MCF 10A (cell line): ENCODE data around the gene SCYGR3. TPM values are rescaled to one million over a fixed set of nuclear protein-coding genes. Genes with fewer than 3 reads are reported as not detected.

ENCODE experiments used
- BruUV-seq: library from RNA; stranded (reverse); fragments of 400-500 nt; replicated peaks from 2 replicates; lab custom pipeline; 2021; lab: Mats Ljungman, UMichigan
- CTCF ChIA-PET: fragments of 300-600 bp; sonication (Branson Sonifier 250); formaldehyde crosslinking; extraction: SDS; loops from one replicate; lab custom pipeline; 2021; ENCODE audit warnings: antibody characterized with exemption, inconsistent platforms; lab: Yijun Ruan, JAX
- POLR2A ChIA-PET: fragments of 300-600, 350-650 bp; sonication (Branson Sonifier 250); formaldehyde crosslinking; extraction: SDS; loops from one replicate; lab custom pipeline; 2020; ENCODE audit warnings: antibody characterized with exemption, inconsistent platforms; lab: Yijun Ruan, JAX
- DNase-seq: peaks from one replicate; pipeline ENCODE4 v3.0.0-alpha.2; 2018; ENCODE audit not compliant: unreplicated experiment
- H3K27ac Mint-ChIP-seq: one replicate; pipeline ENCODE4 v1.8.0; 2022; ENCODE audit warnings: mild to moderate bottlenecking, low read depth, mixed read lengths; ENCODE audit not compliant: unreplicated experiment
- H3K27me3 Mint-ChIP-seq: one replicate; pipeline ENCODE4 v1.8.0; 2022; ENCODE audit warnings: mixed read lengths; ENCODE audit not compliant: insufficient read depth, unreplicated experiment
- H3K36me3 Mint-ChIP-seq: one replicate; pipeline ENCODE4 v1.8.0; 2022; ENCODE audit warnings: mild to moderate bottlenecking, moderate library complexity, mixed read lengths; ENCODE audit not compliant: insufficient read depth, unreplicated experiment
- H3K4me1 Mint-ChIP-seq: one replicate; pipeline ENCODE4 v1.8.0; 2022; ENCODE audit warnings: mixed read lengths; ENCODE audit not compliant: insufficient read depth, unreplicated experiment
- H3K4me3 Mint-ChIP-seq: one replicate; pipeline ENCODE4 v1.8.0; 2022; ENCODE audit warnings: mild to moderate bottlenecking, moderate library complexity, mixed read lengths; ENCODE audit not compliant: unreplicated experiment
- H3K9me3 Mint-ChIP-seq: one replicate; pipeline ENCODE4 v1.8.0; 2022; ENCODE audit warnings: mixed read lengths; ENCODE audit not compliant: unreplicated experiment
- intact Hi-C: fragments of 100-400 bp; cut with micrococcal nuclease; formaldehyde crosslinking; loops from 2 replicates; pipeline ENCODE4 v1.14.1; 2022
- total RNA-seq: library from RNA; stranded (reverse); gene quantifications from 2 replicates; pipeline ENCODE4 v1.2.3, GENCODE V29; 2022
- TF ChIP-seq, protein P1 (sequence below): fragments of 200-600 bp; IDR thresholded peaks from one replicate; pipeline ENCODE4 v1.8.0; 2022; ENCODE audit warnings: antibody characterized with exemption, mild to moderate bottlenecking; ENCODE audit not compliant: unreplicated experiment

The SCYGR3 gene
- total RNA-seq, 1 experiment from 2014 or later = not detected

DNA sequence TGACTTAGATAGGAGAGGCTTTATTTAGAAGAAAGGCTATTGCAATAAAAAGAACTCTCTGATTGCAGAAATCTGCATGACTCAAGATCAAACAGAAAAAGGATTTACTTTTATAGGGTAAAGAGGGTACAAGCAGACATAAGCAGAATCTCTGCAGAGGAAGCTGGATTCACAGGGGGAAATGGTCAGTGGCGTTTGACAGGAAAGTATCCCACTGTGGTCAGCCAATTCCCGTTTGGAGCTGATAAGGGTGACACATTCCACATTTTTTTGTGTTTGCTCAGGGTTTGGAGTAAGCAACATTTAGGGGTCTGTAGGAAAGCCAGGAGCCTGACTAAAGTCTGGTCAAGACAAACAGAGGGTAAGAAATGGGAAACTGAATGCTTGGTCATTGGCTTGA lies 28.0 kb upstream of the SCYGR3 start:
- TF ChIP-seq, protein P1, sequence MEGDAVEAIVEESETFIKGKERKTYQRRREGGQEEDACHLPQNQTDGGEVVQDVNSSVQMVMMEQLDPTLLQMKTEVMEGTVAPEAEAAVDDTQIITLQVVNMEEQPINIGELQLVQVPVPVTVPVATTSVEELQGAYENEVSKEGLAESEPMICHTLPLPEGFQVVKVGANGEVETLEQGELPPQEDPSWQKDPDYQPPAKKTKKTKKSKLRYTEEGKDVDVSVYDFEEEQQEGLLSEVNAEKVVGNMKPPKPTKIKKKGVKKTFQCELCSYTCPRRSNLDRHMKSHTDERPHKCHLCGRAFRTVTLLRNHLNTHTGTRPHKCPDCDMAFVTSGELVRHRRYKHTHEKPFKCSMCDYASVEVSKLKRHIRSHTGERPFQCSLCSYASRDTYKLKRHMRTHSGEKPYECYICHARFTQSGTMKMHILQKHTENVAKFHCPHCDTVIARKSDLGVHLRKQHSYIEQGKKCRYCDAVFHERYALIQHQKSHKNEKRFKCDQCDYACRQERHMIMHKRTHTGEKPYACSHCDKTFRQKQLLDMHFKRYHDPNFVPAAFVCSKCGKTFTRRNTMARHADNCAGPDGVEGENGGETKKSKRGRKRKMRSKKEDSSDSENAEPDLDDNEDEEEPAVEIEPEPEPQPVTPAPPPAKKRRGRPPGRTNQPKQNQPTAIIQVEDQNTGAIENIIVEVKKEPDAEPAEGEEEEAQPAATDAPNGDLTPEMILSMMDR = no peak
- Mint-ChIP-seq H3K27me3 (no peaks in the 10 kb centered on the region), H3K36me3 (no peaks in the 10 kb centered on the region), H3K9me3 (no peaks in the 10 kb centered on the region), H3K4me1 (no peaks in the 10 kb centered on the region), H3K4me3 (no peak overlapping the region), H3K27ac (no peak overlapping the region)
- no TSS peak for BruUV-seq
- no peak for DNase-seq
- ChIA-PET CTCF (interaction anchor here (0.7 kb wide), 1 partner anchor 504 kb away, joined by 4 read pairs; no protein-coding TSS in a partner anchor), POLR2A (interaction anchor here (0.7 kb wide), 1 partner anchor 8 kb away, joined by 3 read pairs; no protein-coding TSS in a partner anchor)
- intact Hi-C loops = no loop called here

- H3K4me1 Mint-ChIP-seq = no peaks in the 10 kb centered on the region
- H3K4me3 Mint-ChIP-seq = no peak overlapping the region
- no peak for DNase-seq
- no peaks in the 10 kb centered on the region for H3K36me3 Mint-ChIP-seq
- H3K27me3 Mint-ChIP-seq = no peaks in the 10 kb centered on the region
- H3K9me3 Mint-ChIP-seq = no peaks in the 10 kb centered on the region
- BruUV-seq = no TSS peak
- ChIA-PET POLR2A (interaction anchor here (0.6 to 2.3 kb wide), 3 partner anchors 9 to 53 kb away, joined by 3 to 5 read pairs (median 3); no protein-coding TSS in a partner anchor), CTCF (interaction anchor here (1.5 kb wide), 1 partner anchor 24 kb away, joined by 5 read pairs; no protein-coding TSS in a partner anchor)
- TF ChIP-seq, protein P1 = no peak
- intact Hi-C loops = no loop called here
- no peak overlapping the region for H3K27ac Mint-ChIP-seq
These were observed 19.6 kb upstream of the SCYGR3 start for GRCh38 chr2:227634201-227634600.

GRCh38 chr2:227632827-227633226 lies 18.2 kb upstream of the SCYGR3 start:
- intact Hi-C loops = no loop called here

GRCh38 chr2:227630322-227630721 lies 15.7 kb upstream of the SCYGR3 start:
- BruUV-seq = no TSS peak
- CTCF ChIA-PET = interaction anchor here (0.7 kb wide), 1 partner anchor 28 kb away, joined by 4 read pairs; no protein-coding TSS in a partner anchor

More at GRCh38 chr2:227632827-227633226, 18.2 kb upstream of the SCYGR3 start:
- Mint-ChIP-seq H3K4me1 (no peaks in the 10 kb centered on the region), H3K27me3 (no peaks in the 10 kb centered on the region), H3K27ac (no peak overlapping the region), H3K4me3 (no peak overlapping the region), H3K36me3 (no peaks in the 10 kb centered on the region), H3K9me3 (no peaks in the 10 kb centered on the region)
- TF ChIP-seq, protein P1 = no peak
- ChIA-PET CTCF (interaction anchor here (0.6 kb wide), 1 partner anchor 18 kb away, joined by 4 read pairs; no protein-coding TSS in a partner anchor), POLR2A (interaction anchor here (2.3 kb wide), 1 partner anchor 12 kb away, joined by 5 read pairs; no protein-coding TSS in a partner anchor)
- BruUV-seq = no TSS peak
- DNase-seq = no peak

More at GRCh38 chr2:227630322-227630721, 15.7 kb upstream of the SCYGR3 start:
- Mint-ChIP-seq H3K36me3 (no peaks in the 10 kb centered on the region), H3K9me3 (no peaks in the 10 kb centered on the region), H3K4me1 (no peaks in the 10 kb centered on the region), H3K4me3 (no peak overlapping the region), H3K27ac (no peak overlapping the region), H3K27me3 (no peaks in the 10 kb centered on the region)
- TF ChIP-seq, protein P1 = no peak
- intact Hi-C loops = no loop called here
- POLR2A ChIA-PET = no interaction called here
- DNase-seq = no peak
